Neural crest cell (in vitro differentiated cells): ENCODE measurements around the gene TIE1. TPM values are rescaled to one million over a fixed set of nuclear protein-coding genes. Genes with fewer than 3 reads are reported as not detected.

Experiments used
- DNase-seq: peaks from one replicate; pipeline ENCODE4 v3.0.0; 2021; ENCODE audit warnings: low read depth, mixed read lengths, low spot score
- H3K27ac Mint-ChIP-seq: one replicate; pipeline ENCODE4 v1.8.0; 2021; ENCODE audit warnings: mild to moderate bottlenecking, mixed read lengths; ENCODE audit not compliant: unreplicated experiment
- H3K27me3 Mint-ChIP-seq: 2 replicates; pipeline ENCODE4 v1.8.0; 2021; ENCODE audit warnings: low read depth, mild to moderate bottlenecking, mixed read lengths
- H3K36me3 Mint-ChIP-seq: 2 replicates; pipeline ENCODE4 v1.8.0; 2021; ENCODE audit warnings: low read depth, mild to moderate bottlenecking, mixed read lengths
- H3K4me1 Mint-ChIP-seq: 2 replicates; pipeline ENCODE4 v1.8.0; 2021; ENCODE audit warnings: mixed read lengths
- H3K4me3 Mint-ChIP-seq: one replicate; pipeline ENCODE4 v1.8.0; 2021; ENCODE audit warnings: mild to moderate bottlenecking, mixed read lengths
- H3K9me3 Mint-ChIP-seq: 2 replicates; pipeline ENCODE4 v1.8.0; 2021; ENCODE audit warnings: mixed read lengths
- total RNA-seq: library from RNA; stranded (reverse); gene quantifications from 2 replicates; pipeline ENCODE4 v1.2.1, GENCODE V29; 2021
- TF ChIP-seq, protein P1 (sequence below): fragments of 200-600 bp; sonication (generic); conservative IDR thresholded peaks from 2 replicates; pipeline ENCODE4 v1.5.0; 2021; ENCODE audit warnings: antibody characterized with exemption, mild to moderate bottlenecking

The TIE1 gene
- total RNA-seq, 1 donor from 2014 or later, result 2.2 TPM

DNA sequence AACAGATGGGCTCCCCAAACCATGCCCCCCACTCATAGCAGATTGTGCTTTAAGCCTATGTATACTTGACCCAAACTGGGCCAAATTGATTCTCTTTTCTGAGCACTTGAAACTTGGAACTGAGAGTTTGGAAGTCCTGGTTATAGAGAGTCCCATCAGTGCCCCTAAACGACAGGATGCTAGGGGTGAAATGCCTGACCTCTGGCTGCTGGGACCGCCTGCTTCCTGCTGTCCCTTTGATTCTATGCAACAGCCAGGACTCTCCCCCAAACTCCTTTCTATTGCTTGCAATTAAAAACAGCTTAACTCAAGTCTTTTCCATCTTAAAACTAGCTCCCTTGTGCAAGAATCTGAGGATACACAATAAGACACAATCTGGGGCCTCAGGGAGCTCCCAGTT is 20.1 kb upstream of the TIE1 start:
- Mint-ChIP-seq H3K9me3 (no peaks in the 10 kb centered on the region), H3K4me3 (no peak overlapping the region), H3K36me3 (no peaks in the 10 kb centered on the region), H3K27me3 (no peaks in the 10 kb centered on the region), H3K4me1 (peaks cover 24% of the 10 kb centered on the region), H3K27ac (peak overlapping the region; percentile 72)
- TF ChIP-seq, protein P1, sequence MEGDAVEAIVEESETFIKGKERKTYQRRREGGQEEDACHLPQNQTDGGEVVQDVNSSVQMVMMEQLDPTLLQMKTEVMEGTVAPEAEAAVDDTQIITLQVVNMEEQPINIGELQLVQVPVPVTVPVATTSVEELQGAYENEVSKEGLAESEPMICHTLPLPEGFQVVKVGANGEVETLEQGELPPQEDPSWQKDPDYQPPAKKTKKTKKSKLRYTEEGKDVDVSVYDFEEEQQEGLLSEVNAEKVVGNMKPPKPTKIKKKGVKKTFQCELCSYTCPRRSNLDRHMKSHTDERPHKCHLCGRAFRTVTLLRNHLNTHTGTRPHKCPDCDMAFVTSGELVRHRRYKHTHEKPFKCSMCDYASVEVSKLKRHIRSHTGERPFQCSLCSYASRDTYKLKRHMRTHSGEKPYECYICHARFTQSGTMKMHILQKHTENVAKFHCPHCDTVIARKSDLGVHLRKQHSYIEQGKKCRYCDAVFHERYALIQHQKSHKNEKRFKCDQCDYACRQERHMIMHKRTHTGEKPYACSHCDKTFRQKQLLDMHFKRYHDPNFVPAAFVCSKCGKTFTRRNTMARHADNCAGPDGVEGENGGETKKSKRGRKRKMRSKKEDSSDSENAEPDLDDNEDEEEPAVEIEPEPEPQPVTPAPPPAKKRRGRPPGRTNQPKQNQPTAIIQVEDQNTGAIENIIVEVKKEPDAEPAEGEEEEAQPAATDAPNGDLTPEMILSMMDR, result no peak
- DNase-seq, result no peak

DNA sequence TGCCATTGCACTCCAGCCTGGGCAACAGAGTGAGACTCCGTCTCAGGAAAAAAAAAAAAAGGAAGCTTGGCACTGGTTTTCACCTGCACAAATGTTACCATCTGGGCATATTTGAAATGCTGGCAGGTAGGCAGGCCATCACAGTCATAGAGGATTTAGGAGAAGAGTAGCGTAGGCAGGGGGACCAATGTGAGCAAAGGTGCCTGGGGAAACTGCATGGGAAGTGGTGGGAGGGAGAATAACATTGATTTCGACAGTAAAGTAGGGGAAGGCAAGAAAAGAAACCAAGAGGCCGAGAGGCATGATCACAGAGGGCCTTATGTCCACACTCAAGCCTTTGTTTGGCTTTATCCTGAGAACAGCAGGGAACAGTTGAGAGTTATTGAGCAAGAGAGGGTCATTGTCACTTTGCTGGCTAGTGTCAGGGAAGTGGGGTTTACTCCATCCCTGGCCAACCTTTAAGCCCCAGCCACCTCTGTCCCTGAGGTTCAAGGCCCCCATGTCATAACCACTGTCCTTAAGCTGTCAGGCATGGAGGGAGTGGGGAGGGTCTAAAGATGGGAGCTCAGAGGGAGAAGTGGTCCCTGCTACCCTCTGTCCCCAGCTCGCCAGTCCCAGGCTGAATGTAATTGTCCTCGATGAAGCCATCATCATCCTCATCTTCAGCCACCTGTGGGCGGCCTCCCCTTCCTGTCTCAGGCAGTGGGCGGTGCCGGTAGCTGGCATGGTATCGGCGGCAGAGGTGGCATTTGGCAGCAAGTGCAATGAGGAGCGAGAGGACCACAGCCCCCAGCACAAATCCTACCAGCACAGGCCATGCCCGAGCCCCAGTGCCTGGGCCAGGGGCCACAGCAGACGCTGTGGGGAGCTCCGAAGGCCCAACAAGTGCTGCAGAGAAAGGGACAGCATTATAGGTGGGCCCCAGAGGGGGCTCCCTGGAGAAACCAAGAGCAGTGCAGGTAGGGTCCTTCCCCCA is 18.3 kb upstream of the TIE1 start:
- no peaks in the 10 kb centered on the region for H3K9me3 Mint-ChIP-seq
- TF ChIP-seq, protein P1, result no peak
- no peak overlapping the region for H3K4me3 Mint-ChIP-seq
- H3K4me1 Mint-ChIP-seq, result peaks cover 24% of the 10 kb centered on the region
- DNase-seq, result no peak
- H3K27me3 Mint-ChIP-seq, result no peaks in the 10 kb centered on the region
- H3K27ac Mint-ChIP-seq, result no peak overlapping the region
- H3K36me3 Mint-ChIP-seq, result no peaks in the 10 kb centered on the region

DNA sequence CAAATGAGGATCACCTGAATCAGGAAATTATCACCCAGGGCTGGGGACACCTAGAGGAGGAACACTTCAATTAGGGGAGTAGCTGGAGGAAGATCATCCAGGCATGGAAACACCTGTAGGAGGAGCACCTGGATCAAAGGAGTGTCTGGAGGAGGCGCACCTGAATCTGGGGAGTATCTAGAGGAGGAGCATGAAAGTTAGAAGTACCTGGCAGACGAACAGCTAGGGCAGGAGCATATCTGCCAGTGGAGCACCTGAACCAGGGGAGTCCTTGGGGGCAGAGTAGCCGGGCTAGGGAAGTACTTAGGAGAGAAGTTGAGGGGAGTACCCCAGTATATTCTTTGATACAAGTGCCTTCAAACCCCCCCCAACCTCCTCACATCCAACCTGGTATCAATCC is 16.7 kb upstream of the TIE1 start:
- H3K9me3 Mint-ChIP-seq, result no peaks in the 10 kb centered on the region
- H3K27ac Mint-ChIP-seq, result no peak overlapping the region
- H3K4me3 Mint-ChIP-seq, result no peak overlapping the region
- no peaks in the 10 kb centered on the region for H3K36me3 Mint-ChIP-seq
- no peaks in the 10 kb centered on the region for H3K27me3 Mint-ChIP-seq
- peaks cover 24% of the 10 kb centered on the region for H3K4me1 Mint-ChIP-seq
- TF ChIP-seq, protein P1, result no peak
- DNase-seq, result no peak

DNA sequence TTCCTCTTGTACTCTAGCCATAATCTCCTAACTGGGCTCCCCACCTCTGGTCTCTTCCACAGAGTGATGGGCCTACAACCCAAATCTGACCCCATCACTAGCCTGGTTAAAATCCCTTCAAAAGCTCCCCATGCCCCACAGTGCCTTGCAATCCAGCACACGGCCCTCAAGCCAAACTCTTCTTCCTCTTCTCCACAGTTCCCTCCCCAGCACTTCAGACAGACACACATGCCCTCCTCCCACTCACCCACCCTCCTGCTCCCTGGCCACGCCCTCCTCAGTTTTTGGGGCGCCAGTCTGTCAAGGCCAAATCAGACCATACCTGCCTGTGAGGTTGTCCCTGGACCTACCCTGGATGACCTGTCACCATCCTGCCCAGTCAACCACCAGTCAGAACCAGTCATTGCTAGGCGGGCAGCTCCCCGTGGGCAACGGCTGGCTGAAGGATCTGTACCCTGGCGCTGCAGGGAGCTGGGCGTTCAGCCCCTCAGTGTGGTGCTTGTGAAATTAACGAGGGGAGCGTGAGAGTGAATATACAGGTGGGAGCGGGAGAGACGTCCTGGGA is 16.2 kb upstream of the TIE1 start:
- H3K4me1 Mint-ChIP-seq, result peaks cover 24% of the 10 kb centered on the region
- H3K4me3 Mint-ChIP-seq, result no peak overlapping the region

DNA sequence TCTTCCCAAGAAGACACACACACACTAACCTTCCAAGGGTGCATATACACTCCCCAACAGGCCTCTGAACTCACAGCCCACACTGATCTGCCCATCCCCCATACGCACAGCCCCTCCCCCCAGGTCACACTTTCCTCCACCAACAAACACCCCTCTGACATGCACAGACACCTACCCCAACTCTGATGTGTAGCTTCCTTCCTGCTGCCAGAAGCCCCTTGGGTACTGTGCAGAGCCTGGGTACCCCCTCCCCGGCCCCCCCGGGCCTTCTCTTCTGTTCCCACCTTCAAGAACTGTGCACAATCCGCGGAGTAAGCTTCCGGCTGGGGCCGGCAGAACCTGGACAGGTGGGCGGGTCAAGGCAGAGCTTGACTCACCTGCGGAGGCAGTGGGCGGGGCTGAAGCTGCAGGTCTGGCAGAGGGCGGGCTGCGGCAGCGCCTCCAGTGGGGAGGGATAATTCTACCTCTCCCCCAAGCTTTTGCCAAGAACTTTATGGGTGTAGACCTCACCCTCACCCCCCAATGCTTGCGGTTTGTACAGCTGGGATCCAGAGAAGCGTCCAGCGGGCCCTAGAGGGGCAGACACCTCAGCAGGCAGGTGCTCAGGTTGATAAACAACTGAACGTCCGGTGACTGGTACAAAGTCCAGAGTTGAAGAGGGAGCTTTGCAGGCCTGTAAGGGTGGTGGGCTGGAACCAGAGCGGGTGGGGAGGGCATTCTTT is 15.4 kb upstream of the TIE1 start, which contains the start of gene C1orf210:
C1orf210 (minus strand) TSS at position 313 of the 722 bp plus-strand sequence. CDS start 2,311 bp downstream, outside the sequence.
- no peaks in the 10 kb centered on the region for H3K36me3 Mint-ChIP-seq
- H3K9me3 Mint-ChIP-seq, result no peaks in the 10 kb centered on the region
- TF ChIP-seq, protein P1, result no peak
- no peak for DNase-seq
- H3K27me3 Mint-ChIP-seq, result no peaks in the 10 kb centered on the region
- H3K4me1 Mint-ChIP-seq, result peaks cover 18% of the 10 kb centered on the region
- no peak within 1 kb of the TSS for H3K4me3 Mint-ChIP-seq
- H3K27ac Mint-ChIP-seq, result no peak within 1 kb of the TSS

More for the DNA sequence above, 16.2 kb upstream of the TIE1 start:
- DNase-seq, result no peak
- H3K27ac Mint-ChIP-seq, result no peak overlapping the region
- H3K27me3 Mint-ChIP-seq, result no peaks in the 10 kb centered on the region
- no peaks in the 10 kb centered on the region for H3K36me3 Mint-ChIP-seq
- TF ChIP-seq, protein P1, result no peak
- no peaks in the 10 kb centered on the region for H3K9me3 Mint-ChIP-seq
